Chondrocyte (in vitro differentiated cells): ENCODE data around the gene DENND1B. TPM values are rescaled to one million over a fixed set of nuclear protein-coding genes. Genes with fewer than 3 reads are reported as not detected.

Experiments used
- DNase-seq: peaks from one replicate; pipeline ENCODE4 v3.0.0; 2021; ENCODE audit warnings: mixed read lengths, low spot score
- H3K27ac Mint-ChIP-seq: one replicate; pipeline ENCODE4 v1.8.0; 2021; ENCODE audit warnings: mild to moderate bottlenecking, moderate library complexity, mixed read lengths; ENCODE audit not compliant: unreplicated experiment
- H3K27me3 Mint-ChIP-seq: 2 replicates; pipeline ENCODE4 v1.8.0; 2021; ENCODE audit warnings: low read depth, mixed read lengths
- H3K36me3 Mint-ChIP-seq: 2 replicates; pipeline ENCODE4 v1.8.0; 2021; ENCODE audit warnings: low read depth, mixed read lengths
- H3K4me1 Mint-ChIP-seq: 2 replicates; pipeline ENCODE4 v1.8.0; 2021; ENCODE audit warnings: low read depth, mild to moderate bottlenecking, mixed read lengths
- H3K4me3 Mint-ChIP-seq: one replicate; pipeline ENCODE4 v1.8.0; 2021; ENCODE audit warnings: mild to moderate bottlenecking, moderate library complexity, mixed read lengths; ENCODE audit not compliant: unreplicated experiment
- H3K9me3 Mint-ChIP-seq: 2 replicates; pipeline ENCODE4 v1.8.0; 2021; ENCODE audit warnings: low read depth, mixed read lengths
- CTCF ChIP-seq: fragments of 200-600 bp; sonication (generic); IDR thresholded peaks from 2 replicates; pipeline ENCODE4 v1.5.0; 2021; ENCODE audit warnings: antibody characterized with exemption, mild to moderate bottlenecking, moderate library complexity
- total RNA-seq: library from RNA; stranded (reverse); gene quantifications from 3 replicates; pipeline ENCODE4 v1.2.1, GENCODE V29; 2021

The DENND1B gene
- total RNA-seq, 1 donor from 2014 or later = 10.9 TPM

GRCh38 chr1:197673292-197673691, 102.0 kb downstream of the DENND1B start:
- Mint-ChIP-seq H3K4me3 (no peak overlapping the region), H3K27ac (no peak overlapping the region), H3K36me3 (no peaks in the 10 kb centered on the region), H3K4me1 (peaks cover 25% of the 10 kb centered on the region), H3K9me3 (no peaks in the 10 kb centered on the region), H3K27me3 (no peaks in the 10 kb centered on the region)
- DNase-seq = no peak
- TF ChIP-seq CTCF = no peak

GRCh38 chr1:197672347-197672746, 102.9 kb downstream of the DENND1B start:
- H3K27ac Mint-ChIP-seq = no peak overlapping the region
- H3K9me3 Mint-ChIP-seq = no peaks in the 10 kb centered on the region
- no peaks in the 10 kb centered on the region for H3K27me3 Mint-ChIP-seq
- no peak for TF ChIP-seq CTCF
- peaks cover 25% of the 10 kb centered on the region for H3K4me1 Mint-ChIP-seq
- no peak overlapping the region for H3K4me3 Mint-ChIP-seq
- no peaks in the 10 kb centered on the region for H3K36me3 Mint-ChIP-seq
- no peak for DNase-seq

DNA sequence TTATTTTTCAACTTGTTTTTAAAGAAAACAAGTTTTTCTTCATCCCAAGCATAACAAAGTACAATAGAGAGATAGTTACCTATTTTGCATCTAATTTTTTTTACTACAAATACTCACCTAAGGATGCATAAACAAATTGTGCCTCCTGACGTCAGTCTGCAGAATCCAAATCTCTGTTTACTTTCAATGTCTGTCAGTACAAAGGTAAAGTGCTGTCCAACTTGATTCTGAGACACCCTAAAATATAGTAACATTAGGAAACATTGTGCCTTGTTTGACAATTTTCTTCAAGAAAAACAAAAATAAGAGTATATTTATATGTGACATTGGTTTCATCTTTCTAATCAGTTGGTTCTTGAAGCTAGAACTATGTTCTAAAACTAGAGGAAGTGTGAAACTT, 103.4 kb downstream of the DENND1B start:
- Mint-ChIP-seq H3K27me3 (no peaks in the 10 kb centered on the region), H3K4me3 (no peak overlapping the region), H3K27ac (no peak overlapping the region), H3K4me1 (peaks cover 25% of the 10 kb centered on the region), H3K9me3 (no peaks in the 10 kb centered on the region), H3K36me3 (no peaks in the 10 kb centered on the region)
- DNase-seq = no peak
- TF ChIP-seq CTCF = no peak

GRCh38 chr1:197671140-197671539, 104.1 kb downstream of the DENND1B start:
- DNase-seq = no peak
- no peaks in the 10 kb centered on the region for H3K9me3 Mint-ChIP-seq
- H3K4me3 Mint-ChIP-seq = no peak overlapping the region
- H3K36me3 Mint-ChIP-seq = no peaks in the 10 kb centered on the region
- no peaks in the 10 kb centered on the region for H3K27me3 Mint-ChIP-seq
- no peak for TF ChIP-seq CTCF
- H3K27ac Mint-ChIP-seq = no peak overlapping the region
- H3K4me1 Mint-ChIP-seq = peaks cover 25% of the 10 kb centered on the region

DNA sequence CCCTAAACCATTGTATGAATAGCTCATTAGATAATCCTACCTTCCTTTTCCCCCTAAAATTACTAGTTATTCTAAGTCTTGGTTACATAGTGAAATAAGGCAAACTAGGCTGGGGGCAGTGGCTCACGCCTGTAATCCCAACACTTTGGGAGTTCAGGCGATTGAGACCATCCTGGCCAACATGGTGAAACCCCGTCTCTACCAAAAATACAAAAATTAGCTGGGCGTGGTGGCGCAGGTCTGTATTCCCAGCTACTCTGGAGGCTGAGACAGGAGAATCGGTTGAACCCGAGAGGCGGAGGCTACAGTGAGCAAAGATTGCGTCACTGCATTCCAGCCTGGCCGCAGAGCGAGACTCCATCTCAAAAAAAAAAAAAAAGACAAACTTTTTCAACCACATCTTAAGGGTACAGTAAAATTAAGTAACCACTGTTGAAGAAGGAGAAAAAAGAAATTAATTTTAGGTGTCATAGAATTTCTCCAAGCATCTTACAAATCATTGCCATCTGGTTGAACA, 108.5 kb downstream of the DENND1B start:
- H3K4me3 Mint-ChIP-seq = no peak overlapping the region
- no peaks in the 10 kb centered on the region for H3K36me3 Mint-ChIP-seq
- no peaks in the 10 kb centered on the region for H3K9me3 Mint-ChIP-seq
- no peak for TF ChIP-seq CTCF
- no peak for DNase-seq
- H3K4me1 Mint-ChIP-seq = peaks cover 23% of the 10 kb centered on the region
- H3K27me3 Mint-ChIP-seq = no peaks in the 10 kb centered on the region
- H3K27ac Mint-ChIP-seq = no peak overlapping the region
